ES-I3 (cell line): ENCODE results near the gene IL22.

Source experiments
- H3K36me3 ChIP-seq: 2 replicates; pipeline ENCODE4 v1.6.1; 2013; ENCODE audit warnings: mild to moderate bottlenecking, low read length, control low read depth, moderate library complexity; ENCODE audit not compliant: insufficient read depth
- H3K4me1 ChIP-seq: 2 replicates; pipeline ENCODE4 v1.6.1; 2013; ENCODE audit warnings: mild to moderate bottlenecking, control low read depth, low read length; ENCODE audit not compliant: insufficient read depth
- H3K9ac ChIP-seq: 2 replicates; pipeline ENCODE4 v1.6.1; 2013; ENCODE audit warnings: low read depth, mild to moderate bottlenecking, low read length, moderate library complexity
- H3K9me3 ChIP-seq: 2 replicates; pipeline ENCODE4 v1.6.1; 2013; ENCODE audit warnings: mild to moderate bottlenecking, low read length, moderate library complexity; ENCODE audit not compliant: control insufficient read depth, insufficient read depth

Gene IL22

DNA sequence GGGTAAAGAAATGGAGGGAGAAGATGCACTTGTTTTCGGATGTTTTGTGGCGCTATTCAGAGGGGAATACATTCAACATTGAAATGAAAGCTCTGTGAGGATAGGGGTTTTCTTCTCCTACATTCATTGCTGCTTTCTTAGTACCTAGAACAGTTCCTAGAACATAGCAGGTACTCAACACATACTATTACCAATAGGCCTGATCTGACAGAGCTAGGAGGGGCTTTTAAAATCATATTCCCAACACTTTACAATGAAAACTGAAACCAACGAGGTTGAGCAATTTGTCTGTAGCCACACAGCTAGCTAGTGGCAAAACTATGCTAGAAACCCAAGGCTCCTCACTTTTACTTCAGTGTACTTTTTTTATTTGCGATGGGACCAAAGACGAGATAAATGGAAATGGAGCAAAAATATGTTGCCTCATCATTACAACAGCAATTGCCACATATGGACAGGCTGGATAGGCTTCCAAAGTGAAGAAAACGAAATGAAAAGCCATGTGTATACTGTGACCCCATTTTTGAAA, 23.1 kb upstream of the IL22 start:
- Histone ChIP-seq H3K9ac (no peak overlapping the region), H3K9me3 (no peaks in the 10 kb centered on the region), H3K36me3 (no peaks in the 10 kb centered on the region), H3K4me1 (peaks cover 3% of the 10 kb centered on the region; the same call in 1 of the 2 replicates)

DNA sequence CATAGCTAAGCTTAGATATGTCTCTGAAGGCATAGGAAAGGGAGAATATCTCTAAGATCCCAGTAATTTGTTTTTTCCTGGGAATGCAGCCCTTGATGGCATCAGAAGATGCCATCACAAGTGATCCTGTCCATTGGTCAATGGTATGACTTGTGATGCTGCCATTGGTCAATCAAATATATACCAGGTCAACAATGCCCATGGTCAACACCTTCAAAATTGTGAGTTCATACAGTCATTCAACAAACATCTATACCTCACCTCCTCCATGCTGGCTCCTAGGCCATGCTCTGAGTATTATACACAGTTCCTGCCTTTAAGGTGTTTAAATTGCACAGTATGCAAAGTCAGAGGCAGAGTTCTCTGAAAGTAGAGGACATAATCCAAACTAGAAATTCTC, 19.3 kb upstream of the IL22 start:
- no peaks in the 10 kb centered on the region for H3K9me3 ChIP-seq
- no peak overlapping the region for H3K9ac ChIP-seq

DNA sequence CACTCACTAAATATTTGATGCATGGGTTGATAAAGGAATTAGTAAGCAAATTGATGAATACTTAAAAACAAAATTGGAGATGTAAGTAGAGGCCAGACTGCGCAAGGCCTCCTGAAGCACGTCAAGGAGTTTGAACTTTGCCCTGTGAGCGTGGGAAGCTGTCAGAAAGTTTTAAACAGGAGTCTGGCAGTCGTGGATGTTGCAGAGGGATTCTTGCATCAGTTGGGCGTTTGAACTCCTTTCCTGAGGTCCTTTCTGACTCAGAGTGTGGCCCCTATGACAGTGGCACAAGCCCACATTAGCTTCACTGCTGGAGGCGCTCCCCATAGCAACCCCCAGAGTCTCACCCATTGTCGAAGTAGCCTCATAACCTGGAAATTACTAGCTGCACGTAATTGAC, 17.9 kb upstream of the IL22 start:
- H3K4me1 ChIP-seq, result no peaks in the 10 kb centered on the region
- no peaks in the 10 kb centered on the region for H3K36me3 ChIP-seq
- no peaks in the 10 kb centered on the region for H3K9me3 ChIP-seq
- H3K9ac ChIP-seq, result no peak overlapping the region

More for the DNA sequence above, 19.3 kb upstream of the IL22 start:
- Histone ChIP-seq H3K4me1 (peaks cover 3% of the 10 kb centered on the region; the same call in 1 of the 2 replicates), H3K36me3 (no peaks in the 10 kb centered on the region)

DNA sequence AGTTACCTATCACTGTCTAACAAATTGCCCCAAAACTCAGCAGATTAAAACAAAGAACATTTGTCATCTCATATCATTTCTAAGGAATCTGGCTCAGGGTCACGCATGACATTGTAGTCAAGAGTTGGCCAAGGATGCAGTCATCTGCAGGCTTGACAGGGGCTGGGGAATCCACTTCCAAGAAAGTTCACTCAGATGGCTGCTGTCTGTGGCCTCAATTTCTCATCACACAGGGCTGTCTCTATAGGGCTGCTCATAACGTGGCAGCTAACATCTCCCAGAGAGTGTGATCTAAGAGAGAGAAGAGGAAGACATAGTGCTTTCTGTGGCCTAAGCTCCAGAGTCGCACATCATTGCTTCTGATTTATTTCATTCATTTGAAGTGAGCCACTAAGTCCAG, 17.0 kb upstream of the IL22 start:
- Histone ChIP-seq H3K36me3 (no peaks in the 10 kb centered on the region), H3K4me1 (no peaks in the 10 kb centered on the region), H3K9me3 (no peaks in the 10 kb centered on the region), H3K9ac (no peak overlapping the region)

DNA sequence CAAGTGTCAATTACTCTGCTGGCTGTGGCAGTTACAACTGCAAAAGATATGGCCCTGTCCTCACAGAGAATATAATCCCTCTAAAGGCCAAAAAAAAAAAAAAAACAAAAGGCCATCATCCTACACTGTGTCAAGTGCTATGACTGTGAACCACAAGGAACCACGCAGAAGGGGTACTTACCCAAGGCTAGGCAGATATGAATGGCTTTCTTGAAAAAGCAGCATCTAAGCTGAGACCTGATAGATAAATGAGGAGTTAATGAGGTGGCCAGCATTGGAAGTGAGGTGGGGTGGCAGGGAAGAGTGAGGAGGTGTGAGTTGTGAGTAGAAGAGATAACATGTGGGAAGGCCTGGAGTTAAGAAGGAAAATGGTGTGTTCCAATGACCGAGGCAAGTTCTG, 16.4 kb upstream of the IL22 start:
- Histone ChIP-seq H3K4me1 (no peaks in the 10 kb centered on the region), H3K36me3 (no peaks in the 10 kb centered on the region), H3K9me3 (no peaks in the 10 kb centered on the region)

DNA sequence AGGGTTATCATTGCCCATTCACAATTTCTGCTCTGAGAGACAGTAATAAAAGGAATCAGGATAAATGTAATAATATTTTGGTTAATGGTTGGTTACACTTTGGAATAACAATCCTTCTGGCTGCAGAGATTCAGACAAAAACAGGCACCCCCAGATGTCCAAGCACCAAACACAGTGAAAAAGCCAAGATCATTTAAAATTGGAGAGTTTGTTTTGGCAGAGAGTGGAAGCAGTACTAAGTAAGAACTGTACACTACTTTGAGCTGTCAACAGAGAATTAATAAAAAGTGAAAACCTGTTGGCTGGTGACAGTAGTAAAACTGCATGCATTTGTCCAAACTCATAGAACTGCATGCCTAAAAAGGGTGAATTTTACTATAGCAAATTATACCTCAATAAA, 15.6 kb upstream of the IL22 start:
- H3K36me3 ChIP-seq, result no peaks in the 10 kb centered on the region
- H3K9ac ChIP-seq, result no peak overlapping the region

More for the DNA sequence above, 16.4 kb upstream of the IL22 start:
- H3K9ac ChIP-seq, result no peak overlapping the region

DNA sequence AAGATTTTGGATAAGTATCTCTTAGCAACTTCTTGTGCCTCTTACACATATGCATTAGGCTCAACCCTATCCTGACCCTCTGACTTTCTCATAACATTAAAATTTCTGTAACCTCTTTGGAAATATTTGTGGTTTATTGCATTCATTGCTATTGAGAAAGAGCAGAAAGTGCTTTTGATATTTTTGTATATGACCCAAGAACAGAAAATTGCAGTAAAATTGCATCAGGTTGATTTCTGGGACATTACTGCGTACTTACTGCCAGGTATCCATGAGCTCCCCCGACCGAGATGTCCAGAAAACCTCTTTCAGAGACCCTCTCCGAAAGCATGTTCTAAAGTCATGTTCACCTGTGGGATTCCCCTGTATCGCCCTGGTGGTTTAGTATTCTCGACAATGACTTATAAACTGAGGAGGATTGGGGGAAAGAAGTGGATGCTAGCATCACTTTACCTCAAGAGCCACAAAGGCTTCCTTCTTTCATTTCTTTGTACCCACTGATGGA, 14.5 kb upstream of the IL22 start:
- Histone ChIP-seq H3K4me1 (no peaks in the 10 kb centered on the region), H3K36me3 (no peaks in the 10 kb centered on the region), H3K9me3 (no peaks in the 10 kb centered on the region), H3K9ac (no peak overlapping the region)

More for the DNA sequence above, 15.6 kb upstream of the IL22 start:
- Histone ChIP-seq H3K9me3 (no peaks in the 10 kb centered on the region), H3K4me1 (no peaks in the 10 kb centered on the region)

DNA sequence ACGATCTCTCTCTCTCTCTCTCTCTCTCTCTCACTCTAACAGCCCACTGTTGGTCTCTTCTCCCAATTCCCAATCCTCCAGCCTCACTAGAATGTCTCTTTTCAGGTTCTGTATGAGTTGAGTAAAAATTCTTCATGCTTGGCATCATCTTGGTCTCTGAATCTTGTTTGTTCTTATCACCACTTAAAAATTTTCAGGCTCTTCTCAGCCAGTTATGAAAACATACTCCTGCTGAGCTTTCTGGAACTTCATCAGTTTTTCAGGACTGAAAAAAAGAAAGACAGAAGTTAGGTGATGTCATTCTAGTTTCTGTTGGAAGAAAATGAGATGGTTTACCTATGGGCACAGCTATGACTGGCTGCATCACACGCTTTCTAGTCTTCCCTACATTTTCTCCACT, 11.5 kb upstream of the IL22 start:
- H3K9me3 ChIP-seq, result no peaks in the 10 kb centered on the region
- no peaks in the 10 kb centered on the region for H3K36me3 ChIP-seq
- H3K4me1 ChIP-seq, result no peaks in the 10 kb centered on the region
- H3K9ac ChIP-seq, result no peak overlapping the region

DNA sequence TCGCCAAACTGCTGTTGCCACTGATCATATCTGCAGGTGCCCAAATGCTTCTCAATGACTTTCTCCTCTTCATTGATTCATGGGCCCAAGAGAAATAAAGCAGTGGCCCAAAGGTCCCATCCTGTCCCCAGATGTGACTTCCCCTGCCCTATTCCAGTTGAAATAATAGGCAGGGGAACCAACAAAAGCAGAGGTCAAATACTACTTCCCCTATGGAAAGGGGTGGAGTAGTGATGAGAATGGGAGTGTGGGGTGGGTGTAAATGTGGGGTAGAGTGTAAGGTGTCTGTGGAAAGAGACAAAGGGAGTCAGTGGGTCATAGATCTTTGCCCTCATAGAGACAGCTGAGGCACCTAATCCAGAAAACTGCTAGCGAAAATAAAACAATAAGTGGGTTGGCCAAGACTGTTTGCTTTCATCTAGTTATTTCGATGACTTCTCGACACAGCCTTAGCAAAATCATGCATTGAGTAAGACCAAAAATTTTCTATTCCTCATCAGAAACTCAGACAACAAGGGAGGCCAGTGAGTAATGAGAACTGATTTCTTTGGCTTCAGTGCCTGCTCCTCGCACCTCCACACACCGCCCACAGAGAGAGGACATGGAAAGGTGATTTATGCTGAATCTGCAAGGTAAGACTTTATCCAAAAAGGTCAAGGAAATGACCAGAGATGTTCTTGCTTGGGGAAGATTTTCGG, 10.9 kb upstream of the IL22 start:
- H3K36me3 ChIP-seq, result no peaks in the 10 kb centered on the region

DNA sequence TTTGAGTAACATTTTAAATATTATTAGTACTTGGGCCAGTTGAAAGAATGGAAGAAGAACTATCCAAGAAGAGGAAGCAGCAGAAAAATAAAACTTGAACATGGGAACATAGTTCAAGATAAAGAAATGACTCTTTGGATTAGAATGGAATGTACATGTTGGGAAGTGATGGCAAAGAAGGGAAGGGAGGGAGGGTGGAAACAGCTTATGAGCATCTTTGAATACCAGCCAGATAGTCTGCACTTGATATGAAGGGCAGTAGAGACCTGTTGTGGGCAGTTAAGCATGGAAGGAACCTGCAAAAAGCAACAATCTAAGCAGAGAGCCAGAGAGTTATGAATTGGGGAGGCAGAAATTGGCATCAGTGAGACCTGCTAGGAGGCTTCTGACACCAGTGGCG, 10.0 kb upstream of the IL22 start:
- Histone ChIP-seq H3K9ac (no peak overlapping the region), H3K4me1 (no peaks in the 10 kb centered on the region), H3K9me3 (no peaks in the 10 kb centered on the region), H3K36me3 (no peaks in the 10 kb centered on the region)

More for the DNA sequence above, 10.9 kb upstream of the IL22 start:
- H3K9me3 ChIP-seq, result no peaks in the 10 kb centered on the region
- H3K4me1 ChIP-seq, result no peaks in the 10 kb centered on the region
- H3K9ac ChIP-seq, result no peak overlapping the region

DNA sequence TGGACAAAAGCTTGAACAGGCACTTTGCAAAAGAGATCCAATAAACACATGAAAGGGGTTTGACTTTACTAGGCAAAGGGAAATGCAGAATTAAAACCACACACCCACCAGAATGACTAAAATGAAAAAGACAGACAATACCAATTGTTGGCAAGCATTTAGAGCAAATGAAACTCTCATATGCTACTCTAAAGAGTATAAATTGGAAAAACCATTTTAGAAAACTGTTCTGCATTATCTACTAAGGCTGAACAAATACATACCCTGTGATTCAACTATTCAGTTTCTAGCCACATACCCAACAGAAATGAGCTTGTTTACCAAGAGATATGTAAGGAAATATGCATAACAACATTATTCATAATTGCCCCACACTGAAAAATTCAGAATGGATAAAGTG, 8.5 kb upstream of the IL22 start:
- Histone ChIP-seq H3K4me1 (no peaks in the 10 kb centered on the region), H3K9me3 (no peaks in the 10 kb centered on the region), H3K36me3 (no peaks in the 10 kb centered on the region), H3K9ac (no peak overlapping the region)

DNA sequence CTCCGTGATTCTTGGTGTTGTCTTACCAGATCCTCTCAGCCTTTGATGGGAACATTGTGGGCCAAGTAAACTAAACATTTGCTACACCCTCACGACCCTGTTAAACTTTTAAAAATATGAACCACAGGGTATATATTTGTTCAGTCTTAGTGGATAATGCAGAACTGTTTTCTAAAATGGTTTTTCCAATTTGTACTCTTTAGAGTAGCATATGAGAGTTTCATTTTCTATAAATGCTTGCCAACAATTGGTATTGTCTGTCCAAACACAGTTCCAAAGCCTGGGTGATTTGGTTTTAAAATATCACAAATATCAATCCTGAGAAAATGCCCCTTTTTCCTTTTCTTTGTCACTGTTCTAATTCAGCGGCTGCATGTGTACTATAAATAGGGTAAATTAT, 6.7 kb upstream of the IL22 start:
- Histone ChIP-seq H3K4me1 (no peaks in the 10 kb centered on the region), H3K36me3 (no peaks in the 10 kb centered on the region), H3K9ac (no peak overlapping the region), H3K9me3 (no peaks in the 10 kb centered on the region)

DNA sequence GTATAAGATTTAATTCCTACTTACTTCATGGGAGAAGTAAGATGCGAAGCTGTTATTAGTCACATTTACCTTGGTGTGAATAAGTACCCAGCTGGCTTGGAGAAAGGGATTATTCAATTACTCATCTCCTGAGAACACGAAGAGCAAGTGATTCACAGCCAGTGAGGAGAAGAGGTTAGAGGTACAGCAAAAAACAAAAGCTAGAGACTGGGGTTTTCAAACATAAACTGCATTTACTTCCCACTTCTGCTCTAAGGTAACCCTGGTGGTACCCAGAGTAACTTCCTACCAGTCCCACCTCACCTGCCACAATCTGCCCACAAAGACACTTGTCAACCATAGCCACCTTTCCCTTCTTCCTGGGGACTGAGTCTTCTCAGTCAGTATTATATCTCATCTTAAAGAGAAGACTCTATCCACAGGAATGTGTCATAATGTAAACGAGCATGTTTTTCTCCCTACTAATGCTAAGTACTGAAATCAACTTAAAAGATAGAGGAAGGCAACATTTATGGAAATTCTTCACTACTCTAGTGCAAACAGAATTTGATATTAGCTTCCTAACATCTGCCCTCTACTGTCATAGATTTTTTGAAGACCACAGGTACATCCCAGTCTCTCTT, 6.0 kb upstream of the IL22 start:
- Histone ChIP-seq H3K9me3 (no peaks in the 10 kb centered on the region), H3K4me1 (no peaks in the 10 kb centered on the region), H3K9ac (no peak overlapping the region), H3K36me3 (no peaks in the 10 kb centered on the region)

DNA sequence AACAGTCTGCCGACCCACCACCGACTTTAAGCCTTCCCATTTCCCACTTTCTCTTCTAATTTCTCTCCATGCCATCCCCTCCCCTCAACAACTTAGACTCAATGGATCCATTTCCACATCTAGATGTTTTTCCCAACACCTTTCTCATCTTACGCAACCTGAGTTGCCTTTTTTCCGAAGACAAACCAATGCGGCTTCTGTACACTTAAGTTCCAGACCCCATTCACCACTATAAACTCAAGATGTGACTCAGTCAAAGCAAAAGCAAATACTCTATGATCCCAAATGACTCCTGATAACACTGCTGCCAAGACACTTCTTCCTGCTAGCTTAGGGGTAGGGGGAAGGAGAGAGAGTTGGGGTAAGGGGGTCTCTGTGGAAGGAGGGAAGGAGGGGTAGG, 1.3 kb downstream of the IL22 start:
- Histone ChIP-seq H3K9ac (no peak overlapping the region), H3K36me3 (no peaks in the 10 kb centered on the region), H3K9me3 (peaks cover 6% of the 10 kb centered on the region; the same call in 1 of the 2 replicates), H3K4me1 (no peaks in the 10 kb centered on the region)

DNA sequence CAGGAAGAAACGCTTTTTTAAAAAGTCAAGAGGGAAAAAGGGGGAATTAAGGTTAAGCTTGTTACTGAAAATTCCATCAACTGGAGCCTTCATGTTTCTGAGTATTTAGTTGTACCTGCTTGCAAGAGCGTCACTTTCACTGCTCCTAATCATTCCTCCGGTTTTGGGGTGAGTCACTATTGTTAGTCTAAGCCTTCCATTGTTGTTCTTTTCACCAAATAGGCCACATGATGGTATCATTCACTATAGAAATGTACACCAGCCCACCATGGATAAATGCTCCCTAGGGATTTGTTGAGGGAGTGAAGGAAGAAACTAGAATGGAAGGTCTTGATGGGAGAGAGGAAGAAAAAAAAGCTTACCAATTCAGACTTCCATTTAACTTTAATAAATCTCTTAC, 3.0 kb downstream of the IL22 start:
- peaks cover 10% of the 10 kb centered on the region; the same call in 1 of the 2 replicates for H3K9me3 ChIP-seq
- no peaks in the 10 kb centered on the region for H3K36me3 ChIP-seq
- H3K9ac ChIP-seq, result no peak overlapping the region
- H3K4me1 ChIP-seq, result no peaks in the 10 kb centered on the region
